ENCODE results near the gene PDE4B. TPM values are rescaled to one million over a fixed set of nuclear protein-coding genes. Genes with fewer than 3 reads are reported as not detected.
"Not testable (repeated sequence)": the region's sequence is repeated elsewhere in the genome, so short reads cannot be mapped to it uniquely, and the experiment has no call there.

The PDE4B gene
- polyA plus RNA-seq, 1 donor from 2014 or later = 135 TPM

GRCh38 chr1:66405061-66405460, 612.4 kb downstream of the PDE4B start:
- H3K36me3 ChIP-seq (ENCODE audit: insufficient read depth, low read length) = no peaks in the 10 kb centered on the region
- no peaks in the 10 kb centered on the region for H3K79me2 ChIP-seq (replicated peaks; ENCODE audit: insufficient read depth, low read length)
- H3K9me2 ChIP-seq (ENCODE audit: insufficient read depth, low read length) = no peaks in the 10 kb centered on the region
- TF ChIP-seq POLR2AphosphoS5 (IDR thresholded peaks at IDR 0.05) = no peak
- TF ChIP-seq SMC3 (conservative IDR thresholded peaks at IDR 0.05; ENCODE audit: poor library complexity) = no peak
- no peak for TF ChIP-seq CTCF (IDR thresholded peaks at IDR 0.05; ENCODE audit: poor library complexity, severe bottlenecking)
- no peak for TF ChIP-seq TAF1 (IDR thresholded peaks at IDR 0.05; ENCODE audit: low read depth)
- no peak for TF ChIP-seq RAD21 (conservative IDR thresholded peaks at IDR 0.05)
- no peak for TF ChIP-seq MXI1 (conservative IDR thresholded peaks at IDR 0.05; ENCODE audit: poor library complexity, severe bottlenecking)
- no peak for TF ChIP-seq EZH2 (IDR thresholded peaks at IDR 0.05; ENCODE audit: borderline replicate concordance, insufficient read depth, low read length, poor library complexity, severe bottlenecking)
- TF ChIP-seq REST (IDR thresholded peaks at IDR 0.05; ENCODE audit: borderline replicate concordance) = no peak
- no peak for TF ChIP-seq EP300 (conservative IDR thresholded peaks at IDR 0.05; ENCODE audit: poor library complexity, severe bottlenecking)
- H3K4me3 ChIP-seq (ENCODE audit: low read length) = no peak overlapping the region
- H3K9me3 ChIP-seq (ENCODE audit: low read length) = no peaks in the 10 kb centered on the region
- H3K27me3 ChIP-seq (ENCODE audit: insufficient read depth, low read depth, low read length) = no peaks in the 10 kb centered on the region
- H3K27ac ChIP-seq (ENCODE audit: low read length) = no peak overlapping the region
- no peaks in the 10 kb centered on the region for H4K20me1 ChIP-seq (ENCODE audit: insufficient read depth)
- H2AFZ ChIP-seq (ENCODE audit: low read depth, low read length) = no peak overlapping the region
- no peaks in the 10 kb centered on the region for H3F3A ChIP-seq (ENCODE audit: insufficient read depth, low read length, poor library complexity, severe bottlenecking)
- H3K9ac ChIP-seq (ENCODE audit: low read length) = no peak overlapping the region
- H3K4me2 ChIP-seq (ENCODE audit: low read length) = no peak overlapping the region

GRCh38 chr1:66411449-66411848, 618.8 kb downstream of the PDE4B start:
- H3K9me3 ChIP-seq (ENCODE audit: low read length); H3K27ac ChIP-seq (ENCODE audit: low read length); H3K79me2 ChIP-seq (replicated peaks; ENCODE audit: insufficient read depth, low read length); H4K20me1 ChIP-seq (ENCODE audit: insufficient read depth); H3K27me3 ChIP-seq (ENCODE audit: insufficient read depth, low read depth, low read length); H3K4me2 ChIP-seq (ENCODE audit: low read length); H3K9me2 ChIP-seq (ENCODE audit: insufficient read depth, low read length); H2AFZ ChIP-seq (ENCODE audit: low read depth, low read length); H3F3A ChIP-seq (ENCODE audit: insufficient read depth, low read length, poor library complexity, severe bottlenecking); H3K9ac ChIP-seq (ENCODE audit: low read length); H3K36me3 ChIP-seq (ENCODE audit: insufficient read depth, low read length); H3K4me3 ChIP-seq (ENCODE audit: low read length): not testable (repeated sequence)

GRCh38 chr1:66412704-66413103, 620.0 kb downstream of the PDE4B start:
- Histone ChIP-seq H3K36me3 (ENCODE audit: insufficient read depth, low read length) (no peaks in the 10 kb centered on the region), H3K9ac (ENCODE audit: low read length) (no peak overlapping the region), H3F3A (ENCODE audit: insufficient read depth, low read length, poor library complexity, severe bottlenecking) (no peaks in the 10 kb centered on the region), H2AFZ (ENCODE audit: low read depth, low read length) (no peak overlapping the region), H4K20me1 (ENCODE audit: insufficient read depth) (no peaks in the 10 kb centered on the region), H3K4me2 (ENCODE audit: low read length) (no peak overlapping the region), H3K27ac (ENCODE audit: low read length) (no peak overlapping the region), H3K9me2 (ENCODE audit: insufficient read depth, low read length) (no peaks in the 10 kb centered on the region), H3K27me3 (ENCODE audit: insufficient read depth, low read depth, low read length) (no peaks in the 10 kb centered on the region), H3K9me3 (ENCODE audit: low read length) (peaks cover under 1% of the 10 kb centered on the region), H3K4me3 (ENCODE audit: low read length) (no peak overlapping the region), H3K79me2 (replicated peaks; ENCODE audit: insufficient read depth, low read length) (no peaks in the 10 kb centered on the region)
- TF ChIP-seq MXI1 (conservative IDR thresholded peaks at IDR 0.05; ENCODE audit: poor library complexity, severe bottlenecking) (no peak), SMC3 (conservative IDR thresholded peaks at IDR 0.05; ENCODE audit: poor library complexity) (no peak), POLR2AphosphoS5 (IDR thresholded peaks at IDR 0.05) (no peak), CTCF (IDR thresholded peaks at IDR 0.05; ENCODE audit: poor library complexity, severe bottlenecking) (no peak), REST (IDR thresholded peaks at IDR 0.05; ENCODE audit: borderline replicate concordance) (no peak), EP300 (conservative IDR thresholded peaks at IDR 0.05; ENCODE audit: poor library complexity, severe bottlenecking) (no peak), RAD21 (conservative IDR thresholded peaks at IDR 0.05) (no peak)

All from neural cell (in vitro differentiated cells).